Measurements from ENCODE around the gene KDELR3.

KDELR3 gene

DNA sequence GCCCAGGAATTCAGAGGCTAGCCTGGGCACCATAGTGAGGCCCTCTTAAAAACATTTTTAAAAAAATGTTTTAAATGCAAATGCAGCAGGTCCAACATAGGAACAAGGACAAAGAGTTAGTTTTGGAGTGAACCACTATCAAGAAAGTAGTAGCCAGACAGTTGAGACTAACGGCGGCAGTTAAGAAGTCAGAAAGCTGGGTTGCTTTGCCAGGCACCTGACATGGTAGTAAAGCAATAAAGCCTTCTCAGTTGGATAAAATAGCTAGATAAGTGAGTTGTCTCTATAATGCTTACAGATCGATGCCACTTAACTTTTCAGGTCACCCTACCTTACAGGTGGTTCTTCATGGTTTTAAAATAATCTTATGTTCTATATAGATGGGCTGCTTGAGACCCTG is 55.1 kb downstream of the KDELR3 start:
- Histone ChIP-seq H3K4me1 (ENCODE audit: control insufficient read depth, insufficient read depth, low read length, poor library complexity, severe bottlenecking) (no peaks in the 10 kb centered on the region), H3K27ac (ENCODE audit: low read depth, low read length, severe bottlenecking) (no peak overlapping the region), H3K9me3 (ENCODE audit: control insufficient read depth, low read length) (no peaks in the 10 kb centered on the region), H3K4me3 (ENCODE audit: extremely low read depth, insufficient read depth, low read length, poor library complexity, severe bottlenecking) (no peak overlapping the region), H3K36me3 (ENCODE audit: control insufficient read depth, insufficient read depth, low read length) (no peaks in the 10 kb centered on the region)
- WGBS, 2 experiments (ENCODE audit: insufficient coverage in 2 of 2): 88 to 97% methylated on average over 2 to 3 of the region's 3 CpGs

DNA sequence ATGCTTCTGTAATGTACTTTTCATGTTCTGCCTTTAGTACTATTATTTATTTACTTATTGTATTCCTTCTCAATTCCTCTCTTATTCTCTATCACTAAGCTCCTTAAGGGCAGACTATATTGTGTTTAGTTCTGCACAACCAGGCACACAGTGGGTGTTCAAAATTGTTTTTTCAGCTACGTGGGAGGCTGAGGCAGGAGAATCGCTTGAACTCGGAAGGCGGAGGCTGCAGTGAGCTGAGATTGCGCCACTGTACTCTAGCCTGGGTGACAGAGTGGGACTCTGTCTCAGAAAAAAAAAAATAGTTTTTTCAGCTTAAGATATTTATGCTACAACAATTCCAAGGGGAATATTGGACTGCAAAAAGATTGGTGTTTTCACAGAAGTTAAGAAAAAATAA is 55.6 kb downstream of the KDELR3 start:
- no peak overlapping the region for H3K27ac ChIP-seq (ENCODE audit: low read depth, low read length, severe bottlenecking)
- no peak overlapping the region for H3K4me3 ChIP-seq (ENCODE audit: extremely low read depth, insufficient read depth, low read length, poor library complexity, severe bottlenecking)
- no peaks in the 10 kb centered on the region for H3K4me1 ChIP-seq (ENCODE audit: control insufficient read depth, insufficient read depth, low read length, poor library complexity, severe bottlenecking)
- 94 to 99% methylated on average over 2 to 5 of the region's 5 CpGs for WGBS, 2 experiments (ENCODE audit: insufficient coverage in 2 of 2)
- no peaks in the 10 kb centered on the region for H3K36me3 ChIP-seq (ENCODE audit: control insufficient read depth, insufficient read depth, low read length)
- H3K9me3 ChIP-seq (ENCODE audit: control insufficient read depth, low read length): no peaks in the 10 kb centered on the region

DNA sequence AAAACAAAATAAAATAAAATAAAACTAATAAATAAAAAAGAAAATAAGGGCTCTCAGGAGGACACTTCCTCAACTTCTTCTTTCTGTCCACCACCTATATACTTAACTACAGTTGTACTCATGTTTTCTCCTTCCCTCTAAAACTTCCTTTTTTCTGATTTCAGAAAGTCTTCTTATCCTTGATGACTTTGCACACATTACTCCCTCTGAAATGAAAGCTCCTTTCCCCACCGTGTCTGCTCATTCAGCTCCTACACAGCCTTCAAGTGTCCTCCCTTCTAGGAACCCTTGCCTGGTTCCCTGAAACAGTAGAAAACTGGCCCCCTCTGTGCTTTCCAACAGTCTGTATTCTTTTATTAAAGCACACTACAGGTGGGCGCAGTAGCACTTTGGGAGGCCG is 56.5 kb downstream of the KDELR3 start:
- no peaks in the 10 kb centered on the region for H3K9me3 ChIP-seq (ENCODE audit: control insufficient read depth, low read length)
- no peaks in the 10 kb centered on the region for H3K4me1 ChIP-seq (ENCODE audit: control insufficient read depth, insufficient read depth, low read length, poor library complexity, severe bottlenecking)
- no peaks in the 10 kb centered on the region for H3K36me3 ChIP-seq (ENCODE audit: control insufficient read depth, insufficient read depth, low read length)
- H3K4me3 ChIP-seq (ENCODE audit: extremely low read depth, insufficient read depth, low read length, poor library complexity, severe bottlenecking): no peak overlapping the region
- WGBS, 2 experiments (ENCODE audit: insufficient coverage in 2 of 2): 79 to 91% methylated on average over 2 to 3 of the region's 3 CpGs
- no peak overlapping the region for H3K27ac ChIP-seq (ENCODE audit: low read depth, low read length, severe bottlenecking)

DNA sequence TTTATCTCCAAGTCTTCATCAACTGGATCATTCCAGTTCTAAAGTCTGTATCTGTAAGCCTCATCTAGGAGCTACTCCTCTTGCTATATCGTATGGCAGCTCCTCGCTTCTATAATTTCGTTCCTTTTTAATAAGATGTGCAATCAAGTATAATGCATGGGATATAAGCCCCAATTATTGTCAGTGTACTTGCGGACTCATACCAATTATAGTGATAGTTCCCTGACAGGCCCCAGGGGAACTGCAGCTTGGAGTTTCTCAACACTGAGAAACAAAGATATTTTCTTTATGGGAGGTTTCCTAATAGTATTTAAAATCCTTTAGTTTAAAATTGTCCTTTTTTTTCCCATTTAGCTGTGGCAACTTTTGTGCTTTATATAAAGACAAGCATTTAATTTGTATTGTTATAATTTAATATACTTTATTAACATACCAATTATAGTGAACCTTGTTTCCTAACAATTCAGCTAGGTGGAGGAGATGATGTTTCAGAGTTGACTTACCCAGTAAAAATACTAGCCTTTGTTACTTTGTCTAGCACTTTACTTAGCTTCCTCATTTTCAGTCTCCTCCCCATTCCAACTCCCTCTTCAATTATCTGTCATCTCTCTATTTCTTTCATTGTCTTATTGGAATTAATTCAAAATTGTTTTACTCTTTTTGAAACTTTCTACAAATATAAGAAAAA is 63.5 kb downstream of the KDELR3 start:
- 100% methylated on average over 1 of the region's 4 CpGs; no CpG with 5 or more reads in 1 of the 2 experiments for WGBS, 2 experiments (ENCODE audit: insufficient coverage in 2 of 2)
- H3K4me1 ChIP-seq (ENCODE audit: control insufficient read depth, insufficient read depth, low read length, poor library complexity, severe bottlenecking): no peaks in the 10 kb centered on the region
- H3K36me3 ChIP-seq (ENCODE audit: control insufficient read depth, insufficient read depth, low read length): no peaks in the 10 kb centered on the region
- no peak overlapping the region for H3K27ac ChIP-seq (ENCODE audit: low read depth, low read length, severe bottlenecking)
- no peak overlapping the region for H3K4me3 ChIP-seq (ENCODE audit: extremely low read depth, insufficient read depth, low read length, poor library complexity, severe bottlenecking)
- H3K9me3 ChIP-seq (ENCODE audit: control insufficient read depth, low read length): no peaks in the 10 kb centered on the region
